GM21447 (cell line): ENCODE data around the gene RAP1B.
A peak's percentile ranks its signal among the peaks of the same experiment; 100 is the strongest.

Experiments
- ATAC-seq: cut with Tn5 transposase; IDR thresholded peaks from one replicate; pipeline ENCODE4 v1.9.1; 2021; ENCODE audit not compliant: unreplicated experiment

RAP1B gene

DNA sequence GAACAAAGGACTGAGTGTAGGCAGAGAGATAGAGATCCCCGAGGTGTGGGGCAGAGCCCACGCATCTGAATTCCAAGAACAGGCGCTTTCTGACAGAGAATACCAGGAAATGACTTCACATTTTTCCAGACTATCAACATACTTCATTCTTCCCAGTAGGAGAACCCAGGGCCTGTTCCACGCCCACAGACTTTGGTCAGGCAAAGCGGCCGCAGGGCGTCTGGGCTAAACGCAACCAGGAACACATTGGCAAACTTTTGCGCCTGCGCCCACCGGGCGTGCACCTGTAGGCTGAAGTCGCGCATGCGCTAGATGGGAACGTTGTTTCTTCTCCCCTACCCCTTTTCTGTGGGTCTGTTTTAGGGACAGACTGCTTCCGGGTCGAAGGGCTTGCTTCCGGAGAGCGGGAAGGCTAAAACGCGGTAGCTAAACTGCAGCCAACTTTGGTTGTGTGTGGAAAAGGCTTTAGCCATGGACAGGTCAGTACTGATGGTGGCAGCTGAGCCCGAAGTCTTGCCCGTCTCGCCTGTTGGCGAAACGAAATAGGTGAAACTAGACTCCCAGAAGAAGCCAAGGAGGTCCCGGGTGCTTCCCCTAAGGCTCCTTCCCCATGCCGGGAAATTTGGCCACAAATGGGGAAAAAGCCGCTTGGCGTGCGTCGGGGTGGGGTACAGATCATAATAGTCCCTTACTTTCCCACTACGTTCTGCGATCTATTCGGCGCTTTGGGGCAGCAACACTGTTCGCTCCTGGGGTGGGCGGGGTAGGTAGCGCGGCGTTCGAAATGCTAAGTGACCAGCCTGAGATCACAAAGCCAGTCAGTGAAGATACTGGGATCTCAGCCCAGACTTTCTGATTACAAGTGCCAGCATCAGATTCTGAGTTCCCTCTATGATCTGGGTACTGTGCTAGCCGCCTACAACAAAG is 76.2 kb downstream of the RAP1B start, which contains the start of gene NUP107:
Gene NUP107, plus strand, starts transcription at position 384 of the 927 bp plus-strand sequence. Its CDS starts 88 bp downstream, at position 472.
- ATAC-seq = peak; percentile 93

- ATAC-seq = no peak
These were observed 84.8 kb downstream of the RAP1B start for GRCh38 chr12:68695454-68695853.

GRCh38 chr12:68699486-68699885 is 88.8 kb downstream of the RAP1B start:
- ATAC-seq = no peak
